Heart right ventricle (tissue), 16 donors: ENCODE results near the gene SDK2. TPM values are rescaled to one million over a fixed set of nuclear protein-coding genes. Genes with fewer than 3 reads are reported as not detected.

ENCODE experiments used
- ATAC-seq, 8 donors: fragments of 200-7000 bp; cut with Tn5 transposase; one replicate each; pipeline ENCODE4 v1.9.1; 2020; ENCODE audit warnings: mild to moderate bottlenecking in 8 of 8, moderate library complexity in 8 of 8, moderate number of reproducible peaks in 1 of 8
- DNase-seq, 2 donors: peaks; one replicate each; pipeline ENCODE4 v3.0.0-alpha.2; 2020
- H3K27ac ChIP-seq, 10 donors: fragments of 200-600 bp; sonication (generic) in 2 of 10; one replicate each; pipeline versions ENCODE4 v1.5.0 to v1.8.0; 2020 to 2022; ENCODE audit warnings: mild to moderate bottlenecking in 3 of 10
- H3K27me3 ChIP-seq, 7 donors: fragments of 200-600 bp; one replicate each; pipeline ENCODE4 v1.8.0; 2021 to 2022; ENCODE audit warnings: mild to moderate bottlenecking in 2 of 7
- H3K36me3 ChIP-seq, 9 donors: fragments of 200-600 bp; sonication (generic) in 1 of 9; one replicate each; pipeline versions ENCODE4 v1.5.0 to v1.8.0; 2020 to 2022; ENCODE audit warnings: mild to moderate bottlenecking in 2 of 9
- H3K4me1 ChIP-seq, 9 donors: fragments of 200-600 bp; sonication (generic) in 1 of 9; one replicate each; pipeline versions ENCODE4 v1.5.0 to v1.8.0; 2020 to 2022; ENCODE audit warnings: mild to moderate bottlenecking in 4 of 9
- H3K4me3 ChIP-seq, 10 donors: fragments of 200-600 bp; sonication (generic) in 2 of 10; one replicate each; pipeline versions ENCODE4 v1.5.0 to v1.8.0; 2020 to 2022; ENCODE audit warnings: mild to moderate bottlenecking in 7 of 10, moderate library complexity in 2 of 10
- H3K9me3 ChIP-seq, 11 donors: fragments of 200-600 bp in 10 of 11; sonication (generic) in 2 of 11; one replicate each; pipeline versions ENCODE4 v1.5.0 to v1.8.0; 2013 to 2022; ENCODE audit warnings: mild to moderate bottlenecking in 2 of 11, control low read depth in 1 of 11, moderate library complexity in 1 of 11
- CTCF ChIP-seq, 9 donors: fragments of 200-600 bp; sonication (generic) in 2 of 9; IDR thresholded peaks; one replicate each; pipeline versions ENCODE4 v1.5.0 to v1.8.0; 2021 to 2022; ENCODE audit warnings: antibody characterized with exemption in 9 of 9, mild to moderate bottlenecking in 5 of 9, moderate library complexity in 1 of 9
- WGBS, 2 donors: extraction: QIAGEN DNeasy Blood & Tissue Kit; methylation state at CpG; one replicate each; pipeline ENCODE4 v1.1.7; 2013; ENCODE audit warnings: inconsistent platforms in 1 of 2; 5-methylcytosine and 5-hydroxymethylcytosine counted together
- intact Hi-C, 10 donors: fragments of 100-400 bp; cut with DNase I; formaldehyde crosslinking; loops; one replicate each; pipeline versions ENCODE4 v1.11.1 to v1.14.2; 2022
- polyA plus RNA-seq, 2 donors: library from polyadenylated mRNA; stranded (reverse); fragments of 200-250 nt; gene quantifications; one replicate each; pipeline ENCODE4 v1.2.3, GENCODE V29; 2013
- total RNA-seq, 10 donors: library from RNA; stranded (reverse); fragmentation: NEBNext Ultra II Directional in 3 of 10; extraction: Animal tissue kit (Norgen Biotek cat#: 25700) in 3 of 10; gene quantifications; one replicate each; pipeline versions ENCODE4 v1.2.1 to v1.2.4, GENCODE V29; 2021 to 2023
- donor health status: Arrhythmogenic right ventricular cardiomyopathy.
- donor health status: ischemic (EF 13 %, LVEDD 7.1; RV severe dilation, severe dysfunction).
- donor health status: healthy with polysubstance abuse.
- donor health status: DM: no; HTN: yes; CAD: no.
- donor health status: DM: no; HTN: no; CAD: no.
- donor health status: ischemic (EF 25% LVEDD 6.9; RV normal size, moderate dysfunction).
- donor health status: ischemic (EF 25% LVEDD 5.7; RV mildly dilated, moderate dysfunction).
- donor health status: healthy.
- donor health status: DM: yes; HTN: yes; CAD: no.
- donor health status: Ischemic cardiomyopathy.
- donor health status: ischemic (EF 35%, LVEDD 5.7; RV mildly dilated, moderate dysfunction).
- donor health status: nonischemic (EF 11% LVEDD 7.7; RV severe dilation, severe dysfunction).
- donor health status: DM: yes; HTN: yes; CAD: no.
- donor health status: PGD.
- donor health status: ischemic (EF 29% LVEDD 5.4; RV normal size, mild dysfunction).
- donor health status: nonischemic (EF 23%, LVEDD 6.1; RV moderate dilation, normal function).

SDK2 gene
- total and polyA plus RNA-seq, 12 donors = 0.44 to 4.2 (median 1.9) TPM

DNA sequence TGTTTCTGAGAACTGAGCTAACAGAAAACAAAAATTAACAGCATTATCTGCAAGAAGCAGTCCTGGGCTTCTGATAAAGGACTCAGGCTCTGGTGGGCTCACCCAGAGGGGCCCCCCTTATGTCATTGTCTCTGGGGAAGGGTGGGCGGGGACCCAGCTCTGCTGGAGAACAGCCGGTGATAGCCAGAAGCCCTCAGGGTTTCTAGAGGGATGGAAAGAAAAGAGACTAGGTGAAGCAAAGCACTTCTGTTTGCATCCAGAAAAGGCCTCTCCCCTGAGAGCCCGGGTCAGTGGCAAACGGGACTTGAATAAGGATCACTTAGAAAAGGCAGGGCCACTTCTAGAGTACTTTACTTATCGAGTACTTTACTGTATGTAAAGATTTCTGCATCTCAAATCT, 325.4 kb downstream of the SDK2 start:
- H3K27ac ChIP-seq = no peak overlapping the region
- DNase-seq (no peak), ATAC-seq (no peak)
- H3K36me3 ChIP-seq = no peaks in the 10 kb centered on the region
- peaks cover 3 to 32% (median 15%) of the 10 kb centered on the region in 9 donors for H3K4me1 ChIP-seq
- no peak for TF ChIP-seq CTCF (IDR thresholded peaks at IDR 0.05)
- WGBS, 2 donors = 56 to 60% methylated on average over 5 of the region's 5 CpGs
- peaks cover 0 to 5% (median 0%) of the 10 kb centered on the region in 11 donors for H3K9me3 ChIP-seq
- intact Hi-C loops = loop anchor here in 2 of 10 donors (10.0 kb wide), 1 partner anchor 46 kb away; no protein-coding TSS in a partner anchor
- H3K4me3 ChIP-seq = no peak overlapping the region
- H3K27me3 ChIP-seq = no peaks in the 10 kb centered on the region

- WGBS, 2 donors = 93 to 94% methylated on average over 8 of the region's 8 CpGs
- Histone ChIP-seq H3K27ac (peak overlapping the region in 3 of 10 donors; percentile 40 to 67 (median 54)), H3K4me1 (peaks cover 3 to 28% (median 12%) of the 10 kb centered on the region in 9 donors), H3K4me3 (no peak overlapping the region), H3K36me3 (no peaks in the 10 kb centered on the region), H3K9me3 (peaks cover 0 to 5% (median 0%) of the 10 kb centered on the region in 11 donors), H3K27me3 (no peaks in the 10 kb centered on the region)
- intact Hi-C loops = loop anchor here in 2 of 10 donors (10.0 kb wide), 1 partner anchor 46 kb away; no protein-coding TSS in a partner anchor
- ATAC-seq (peak in 1 of 8 donors; percentile 22), DNase-seq (no peak)
- no peak for TF ChIP-seq CTCF (IDR thresholded peaks at IDR 0.05)
Observed at GRCh38 chr17:73318427-73318813, 325.8 kb downstream of the SDK2 start.

- peaks cover 0 to 3% (median 0%) of the 10 kb centered on the region in 11 donors for H3K9me3 ChIP-seq
- no peaks in the 10 kb centered on the region for H3K27me3 ChIP-seq
- intact Hi-C loops = loop anchor here in 2 of 10 donors (10.0 kb wide), 1 partner anchor 47 kb away; no protein-coding TSS in a partner anchor
- no peak overlapping the region for H3K4me3 ChIP-seq
- H3K27ac ChIP-seq = peak overlapping the region in 7 of 10 donors; percentile 5 to 69 (median 54)
- peaks cover 3 to 28% (median 13%) of the 10 kb centered on the region in 9 donors for H3K4me1 ChIP-seq
- no peak for TF ChIP-seq CTCF (IDR thresholded peaks at IDR 0.05)
- no peaks in the 10 kb centered on the region for H3K36me3 ChIP-seq
- peak in 6 of 8 donors; percentile 39 to 70 (median 52) for ATAC-seq
- DNase-seq = no peak
- 68 to 70% methylated on average over 9 of the region's 9 CpGs for WGBS, 2 donors
Observed at GRCh38 chr17:73317513-73318426, 326.5 kb downstream of the SDK2 start.

GRCh38 chr17:73316919-73317505, 327.2 kb downstream of the SDK2 start:
- no peaks in the 10 kb centered on the region for H3K27me3 ChIP-seq
- H3K36me3 ChIP-seq = no peaks in the 10 kb centered on the region
- no peak for TF ChIP-seq CTCF (IDR thresholded peaks at IDR 0.05)
- H3K27ac ChIP-seq = peak overlapping the region in 7 of 10 donors; percentile 10 to 69 (median 54)
- H3K9me3 ChIP-seq = no peaks in the 10 kb centered on the region
- WGBS, 2 donors = 56 to 59% methylated on average over 8 of the region's 8 CpGs
- intact Hi-C loops = loop anchor here in 2 of 10 donors (10.0 kb wide), 1 partner anchor 48 kb away; no protein-coding TSS in a partner anchor
- peaks cover 5 to 34% (median 19%) of the 10 kb centered on the region in 9 donors for H3K4me1 ChIP-seq
- H3K4me3 ChIP-seq = no peak overlapping the region
- DNase-seq (no peak), ATAC-seq (peak in 4 of 8 donors; percentile 2 to 47 (median 24))
